Stimulated activated CD8-positive, alpha-beta memory T cell treated with anti-CD3 and anti-CD28 coated beads, Interleukin-4, amount 100 ng/mL, for 48 hours (primary cell): ENCODE data around the gene FCN2.

ENCODE experiments used
- DNase-seq: peaks from one replicate; pipeline ENCODE4 v3.0.0-alpha.2; 2020

FCN2 gene

DNA sequence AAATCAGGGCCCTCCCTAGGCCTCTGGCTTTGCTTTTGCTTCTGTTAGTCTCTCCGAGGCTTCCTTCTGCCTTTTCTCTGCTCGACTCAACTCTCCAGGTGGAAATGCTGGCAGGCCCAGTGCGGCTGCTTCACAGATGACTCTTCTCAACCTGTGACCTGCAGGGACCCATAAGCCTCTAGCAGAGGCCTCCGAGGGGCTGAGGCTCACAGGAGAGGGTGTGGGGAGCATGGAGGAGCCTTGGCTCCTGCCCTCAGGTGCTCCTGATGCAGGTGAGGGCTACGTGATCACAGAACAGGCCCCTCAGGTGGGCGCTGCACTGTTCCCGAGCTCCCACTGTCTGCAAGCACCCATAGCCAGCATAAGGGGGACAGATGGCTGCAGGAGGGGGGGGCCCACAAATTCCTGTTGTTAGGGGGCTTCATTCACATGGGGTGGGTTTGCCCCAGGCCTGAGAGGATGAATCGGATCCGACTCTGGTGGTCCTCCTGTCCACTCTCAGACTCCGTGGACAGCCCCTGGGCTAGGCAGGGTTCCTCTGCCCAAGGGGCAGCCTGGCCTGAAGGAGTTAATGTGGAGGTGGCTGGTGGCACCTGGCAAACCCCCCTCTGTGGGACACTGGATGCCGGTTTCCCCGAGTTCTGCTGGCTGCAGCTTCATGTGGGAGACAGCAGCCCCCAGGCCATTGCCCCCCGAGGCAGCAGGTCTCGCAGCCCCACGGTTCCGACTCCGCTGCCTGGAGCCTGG lies 10.9 kb upstream of the FCN2 start:
- no peak for DNase-seq

DNA sequence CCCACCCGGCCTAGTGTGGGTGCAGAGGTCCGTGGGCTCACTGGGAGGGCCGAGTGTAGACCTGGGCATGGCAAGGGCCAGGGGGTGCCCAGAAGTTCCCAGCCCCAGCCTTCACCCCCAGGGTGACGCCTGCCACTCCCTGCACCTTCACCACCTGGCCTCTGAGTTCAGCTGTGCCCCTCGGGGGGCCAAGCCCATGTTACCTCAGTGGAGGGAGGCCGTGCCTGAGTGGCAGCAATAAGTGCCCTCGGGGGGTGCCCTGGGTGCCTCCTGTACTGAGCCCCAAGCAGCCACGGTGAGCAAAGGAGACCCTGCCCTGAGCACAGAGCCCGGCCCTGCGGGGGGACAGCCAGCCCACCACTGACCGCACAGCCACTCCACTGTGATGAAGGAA lies 10.3 kb upstream of the FCN2 start:
- no peak for DNase-seq

GRCh38 chr9:134870746-134871662 lies 9.6 kb upstream of the FCN2 start:
- no peak for DNase-seq

- no peak for DNase-seq
Observed at GRCh38 chr9:134871697-134872340, 8.8 kb upstream of the FCN2 start.

DNA sequence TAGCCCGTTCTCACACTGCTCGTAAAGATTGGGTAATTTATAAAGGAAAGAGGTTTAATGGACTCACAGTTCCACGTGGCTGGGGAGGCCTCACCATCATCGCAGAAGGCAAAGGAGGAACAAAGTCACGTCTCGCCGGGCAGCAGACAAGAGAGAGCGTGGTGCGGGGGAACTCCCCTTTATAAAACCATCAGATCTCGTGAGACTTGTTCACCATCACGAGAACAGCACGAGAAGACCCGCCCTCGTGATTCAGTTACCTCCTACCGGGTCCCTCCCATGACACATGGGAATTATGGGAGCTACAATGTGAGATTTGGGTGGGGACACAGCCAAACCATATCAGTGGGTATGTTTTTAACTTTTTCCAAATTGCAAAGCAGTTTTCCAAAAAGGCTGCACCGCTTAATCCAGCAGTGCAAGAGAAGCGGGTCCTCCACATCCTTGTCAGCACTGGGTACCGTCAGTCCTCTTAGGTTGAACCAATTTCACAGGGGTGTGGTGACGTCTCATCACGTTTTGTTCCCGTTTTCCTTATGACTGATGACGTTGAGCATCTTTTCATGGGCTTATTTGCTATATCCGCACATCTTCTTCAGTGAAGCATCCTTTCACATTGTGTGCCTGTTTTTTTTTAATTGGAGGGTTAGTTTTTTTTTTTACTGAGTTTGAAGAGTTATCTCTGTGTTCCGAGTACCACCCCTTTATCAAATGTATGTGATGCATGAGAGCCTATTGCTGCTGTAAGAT lies 8.0 kb upstream of the FCN2 start:
- no peak for DNase-seq

- DNase-seq, result no peak
Observed at GRCh38 chr9:134875371-134875770, 5.2 kb upstream of the FCN2 start.

DNA sequence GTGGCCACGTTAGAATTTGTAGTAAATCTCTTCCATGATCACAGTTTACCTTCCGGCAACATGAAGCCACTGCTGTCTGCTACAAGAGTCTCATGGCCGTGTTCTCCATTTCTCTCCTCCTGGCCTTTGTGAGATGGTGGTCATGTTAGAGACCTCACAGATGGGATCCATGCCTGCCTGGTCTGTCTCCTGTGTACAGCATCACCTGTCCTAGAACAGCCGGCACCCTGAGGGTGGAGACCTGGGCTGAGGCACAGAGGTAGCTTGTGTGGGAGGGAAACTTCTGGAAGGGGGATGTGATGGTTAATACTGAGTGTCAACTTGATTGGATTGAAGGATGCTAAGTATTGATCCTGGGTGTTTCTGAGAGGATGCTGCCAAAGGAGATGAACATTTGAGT lies 3.1 kb upstream of the FCN2 start:
- DNase-seq, result no peak

DNA sequence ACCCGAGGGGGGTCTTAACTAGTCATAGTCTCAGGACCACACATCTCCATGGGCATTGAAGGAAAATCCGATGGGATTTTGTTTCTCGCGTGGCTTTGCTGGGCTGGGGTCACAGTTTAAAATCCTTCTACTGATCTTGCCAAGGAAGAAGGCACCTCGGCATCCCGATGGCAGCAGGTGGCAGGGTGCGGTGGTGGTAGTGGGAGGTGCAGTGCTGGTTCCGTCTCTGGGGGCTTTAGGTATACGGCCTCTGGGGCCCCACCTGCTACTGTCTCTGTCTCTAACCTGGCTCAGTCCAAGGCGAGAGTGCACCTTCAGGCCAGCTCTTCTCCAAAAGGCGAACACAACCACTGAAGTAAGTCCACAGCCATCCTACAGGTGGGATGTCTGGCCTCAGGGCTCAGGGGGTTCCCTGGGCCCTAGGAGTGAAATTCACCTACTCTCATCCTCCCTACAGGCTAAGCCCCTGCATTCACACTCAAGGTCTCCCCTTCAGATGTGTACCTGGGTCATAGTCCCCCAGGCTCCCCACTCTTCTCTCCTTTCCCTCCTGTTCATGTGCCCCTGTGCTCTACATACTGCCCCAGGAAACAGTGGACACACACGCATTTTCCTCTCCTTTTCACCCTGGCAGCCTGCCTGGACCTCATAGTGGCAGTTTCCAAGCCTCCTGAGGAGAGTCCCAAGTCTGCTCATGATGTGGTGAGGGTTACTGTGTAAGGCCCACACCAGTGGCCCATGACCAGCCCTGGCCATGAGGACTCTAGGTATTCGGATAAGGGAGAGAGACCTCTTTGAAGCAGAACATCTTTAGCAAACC lies 736 bp upstream of the FCN2 start:
- DNase-seq, result no peak

DNA sequence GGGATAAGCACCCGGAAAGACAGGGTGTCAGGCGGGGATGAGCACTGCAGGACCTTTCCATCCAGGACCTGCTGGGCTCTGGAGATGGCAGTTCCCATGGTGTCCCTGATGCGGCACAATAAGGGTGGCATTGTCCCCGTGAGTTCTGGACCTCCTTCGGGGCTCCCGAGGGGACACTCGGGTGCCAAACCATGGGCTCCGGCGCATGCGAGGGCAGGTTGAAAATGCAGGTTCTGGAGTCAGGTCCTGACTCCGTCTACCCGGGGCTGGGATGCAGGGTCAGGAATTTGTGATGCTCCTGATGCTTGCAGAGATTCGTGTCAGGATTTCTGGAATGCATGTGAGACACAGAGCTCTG lies 682 bp downstream of the FCN2 start:
- no peak for DNase-seq

DNA sequence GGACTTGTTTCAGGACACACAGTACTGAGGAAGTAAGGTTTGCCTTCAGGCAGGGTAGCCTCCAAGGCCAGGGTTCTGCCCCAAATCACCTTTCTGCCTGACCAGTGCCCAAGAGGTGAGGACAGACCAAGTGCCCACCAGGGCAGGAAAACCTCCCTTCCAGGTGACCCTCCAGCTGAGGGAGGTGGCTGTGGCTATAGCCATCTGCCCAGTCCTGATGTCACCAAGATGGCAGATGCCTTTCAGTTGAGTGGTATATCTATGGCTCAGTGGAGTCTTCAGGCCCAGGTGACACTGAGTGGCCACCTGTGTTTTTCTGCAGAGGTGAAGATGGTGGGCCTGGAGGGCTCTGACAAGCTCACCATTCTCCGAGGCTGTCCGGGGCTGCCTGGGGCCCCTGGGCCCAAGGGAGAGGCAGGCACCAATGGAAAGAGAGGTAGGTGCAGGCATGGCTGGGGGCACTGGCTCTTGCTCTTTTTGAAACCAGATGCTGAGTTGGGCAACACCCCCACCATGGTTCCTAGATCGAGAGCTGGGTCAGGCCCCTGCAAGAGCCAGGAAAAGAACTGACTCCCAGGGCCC lies 1.7 kb downstream of the FCN2 start:
- no peak for DNase-seq

GRCh38 chr9:134883040-134883782 lies 2.6 kb downstream of the FCN2 start:
- no peak for DNase-seq

- DNase-seq, result no peak
Observed at GRCh38 chr9:134884492-134884891, 3.9 kb downstream of the FCN2 start.

DNA sequence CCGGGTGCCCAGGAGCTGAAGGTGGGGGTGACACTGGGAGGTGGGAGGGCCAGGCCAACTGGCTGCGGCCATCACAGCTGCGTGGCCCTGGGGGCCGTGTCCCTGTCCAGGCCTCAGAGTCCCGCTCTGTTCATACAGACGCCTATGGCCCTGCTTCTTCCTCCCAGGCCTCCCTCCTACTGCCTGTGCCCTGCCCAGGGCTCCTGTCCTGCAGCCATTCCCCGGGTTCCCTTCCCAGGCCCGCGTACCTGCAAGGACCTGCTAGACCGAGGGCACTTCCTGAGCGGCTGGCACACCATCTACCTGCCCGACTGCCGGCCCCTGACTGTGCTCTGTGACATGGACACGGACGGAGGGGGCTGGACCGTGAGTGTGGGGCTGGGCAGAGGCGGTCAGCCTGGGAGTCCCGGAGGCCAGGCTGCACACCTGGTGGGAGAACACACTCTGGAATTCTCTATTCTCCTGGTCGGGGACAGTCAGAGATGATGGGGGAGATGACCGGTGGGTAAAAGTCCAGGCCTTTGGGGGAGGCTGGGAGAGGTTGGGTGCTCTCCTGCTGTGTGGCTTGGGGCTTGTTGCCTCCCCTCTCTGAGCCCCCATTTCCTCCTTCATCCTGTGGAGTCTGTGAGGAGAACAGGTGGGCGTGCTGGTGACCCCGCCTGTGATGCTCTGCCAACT lies 4.5 kb downstream of the FCN2 start:
- no peak for DNase-seq

GRCh38 chr9:134885679-134886412 lies 5.2 kb downstream of the FCN2 start:
- DNase-seq, result no peak

DNA sequence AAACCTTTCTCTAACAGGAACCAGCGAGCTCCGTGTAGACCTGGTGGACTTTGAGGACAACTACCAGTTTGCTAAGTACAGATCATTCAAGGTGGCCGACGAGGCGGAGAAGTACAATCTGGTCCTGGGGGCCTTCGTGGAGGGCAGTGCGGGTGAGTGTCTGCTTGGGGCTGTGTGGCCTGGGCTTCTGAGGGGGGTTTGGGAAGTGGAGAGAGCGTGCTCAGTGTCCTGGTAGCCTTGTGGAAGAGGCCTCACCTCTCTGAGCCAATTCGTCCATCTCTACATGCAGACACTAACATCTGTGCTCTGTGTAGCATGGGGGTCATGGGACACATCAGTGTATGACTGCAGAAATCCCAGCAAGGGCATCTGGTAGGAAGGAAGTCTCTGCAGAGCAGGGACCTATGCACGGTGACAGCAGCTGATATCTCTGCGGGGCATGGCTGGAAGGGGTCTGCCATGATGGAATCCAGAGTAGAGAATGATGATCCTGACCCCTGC lies 5.9 kb downstream of the FCN2 start:
- no peak for DNase-seq

DNA sequence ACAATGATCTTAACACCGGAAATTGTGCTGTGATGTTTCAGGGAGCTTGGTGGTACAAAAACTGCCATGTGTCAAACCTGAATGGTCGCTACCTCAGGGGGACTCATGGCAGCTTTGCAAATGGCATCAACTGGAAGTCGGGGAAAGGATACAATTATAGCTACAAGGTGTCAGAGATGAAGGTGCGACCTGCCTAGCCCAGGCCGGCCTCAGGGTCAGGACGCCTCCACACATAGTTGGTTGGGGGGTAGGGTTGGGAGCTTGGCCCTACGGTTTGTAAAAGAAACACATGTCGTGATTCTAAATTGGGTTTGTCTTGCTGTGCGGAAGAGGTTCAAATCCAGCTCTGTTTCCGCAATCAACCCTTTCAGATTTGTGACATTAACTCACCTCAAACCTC lies 6.6 kb downstream of the FCN2 start:
- no peak for DNase-seq

DNA sequence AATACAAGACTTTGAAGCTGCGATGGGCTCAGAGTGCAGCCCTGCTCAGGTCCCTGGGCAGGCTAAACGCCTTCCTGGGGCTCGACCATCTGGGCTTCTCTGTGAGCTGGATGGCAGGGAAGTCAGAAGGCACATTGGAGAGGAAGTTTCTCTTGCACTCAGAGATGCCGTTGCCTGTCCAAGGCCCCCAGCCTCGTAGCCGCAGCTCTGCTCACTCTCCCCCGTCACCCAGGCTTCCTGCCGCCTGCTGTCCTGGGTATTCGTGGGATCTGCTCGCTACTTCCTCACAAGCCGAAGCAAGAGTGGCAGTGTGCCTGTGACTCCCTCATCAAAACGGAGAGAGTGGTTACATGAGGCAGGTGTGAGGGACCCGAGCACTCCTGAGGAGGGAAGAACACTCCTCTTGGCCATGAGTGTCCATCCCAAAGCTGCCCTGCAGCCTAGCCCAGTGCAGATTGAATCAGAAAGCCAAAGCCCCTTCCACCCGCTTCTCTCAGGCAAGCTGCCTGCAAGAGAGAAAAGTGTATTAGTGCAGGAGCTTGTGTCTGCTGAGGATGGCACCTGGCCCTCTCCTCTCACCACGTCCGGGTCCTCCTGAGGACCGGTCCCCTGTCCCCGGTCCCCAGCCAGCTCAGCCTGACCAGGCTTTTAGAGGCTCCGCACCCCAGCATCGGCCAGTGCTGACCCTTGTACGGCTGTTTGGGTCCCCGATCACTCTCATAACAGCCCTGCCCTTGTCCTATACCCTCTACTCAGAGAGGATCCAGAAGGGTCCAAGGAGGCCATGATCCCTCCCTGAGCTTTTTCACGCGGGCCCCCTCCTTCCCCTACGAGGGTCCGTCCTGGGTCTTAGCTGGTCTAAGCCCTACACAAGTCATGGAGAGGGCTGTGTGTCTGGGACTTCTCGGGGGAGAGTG lies 7.3 kb downstream of the FCN2 start:
- no peak for DNase-seq

- DNase-seq, result no peak
Observed at GRCh38 chr9:134888603-134889190, 8.1 kb downstream of the FCN2 start.
